Measurements from ENCODE around the gene NDC80. TPM values are rescaled to one million over a fixed set of nuclear protein-coding genes. Genes with fewer than 3 reads are reported as not detected.
"Not testable (repeated sequence)": the region's sequence is repeated elsewhere in the genome, so short reads cannot be mapped to it uniquely, and the experiment has no call there.

Gene NDC80
- 3.6 TPM for polyA plus RNA-seq (2013, experiment 1 of 2)
- 4.0 TPM for polyA plus RNA-seq (2013, experiment 2 of 2)

DNA sequence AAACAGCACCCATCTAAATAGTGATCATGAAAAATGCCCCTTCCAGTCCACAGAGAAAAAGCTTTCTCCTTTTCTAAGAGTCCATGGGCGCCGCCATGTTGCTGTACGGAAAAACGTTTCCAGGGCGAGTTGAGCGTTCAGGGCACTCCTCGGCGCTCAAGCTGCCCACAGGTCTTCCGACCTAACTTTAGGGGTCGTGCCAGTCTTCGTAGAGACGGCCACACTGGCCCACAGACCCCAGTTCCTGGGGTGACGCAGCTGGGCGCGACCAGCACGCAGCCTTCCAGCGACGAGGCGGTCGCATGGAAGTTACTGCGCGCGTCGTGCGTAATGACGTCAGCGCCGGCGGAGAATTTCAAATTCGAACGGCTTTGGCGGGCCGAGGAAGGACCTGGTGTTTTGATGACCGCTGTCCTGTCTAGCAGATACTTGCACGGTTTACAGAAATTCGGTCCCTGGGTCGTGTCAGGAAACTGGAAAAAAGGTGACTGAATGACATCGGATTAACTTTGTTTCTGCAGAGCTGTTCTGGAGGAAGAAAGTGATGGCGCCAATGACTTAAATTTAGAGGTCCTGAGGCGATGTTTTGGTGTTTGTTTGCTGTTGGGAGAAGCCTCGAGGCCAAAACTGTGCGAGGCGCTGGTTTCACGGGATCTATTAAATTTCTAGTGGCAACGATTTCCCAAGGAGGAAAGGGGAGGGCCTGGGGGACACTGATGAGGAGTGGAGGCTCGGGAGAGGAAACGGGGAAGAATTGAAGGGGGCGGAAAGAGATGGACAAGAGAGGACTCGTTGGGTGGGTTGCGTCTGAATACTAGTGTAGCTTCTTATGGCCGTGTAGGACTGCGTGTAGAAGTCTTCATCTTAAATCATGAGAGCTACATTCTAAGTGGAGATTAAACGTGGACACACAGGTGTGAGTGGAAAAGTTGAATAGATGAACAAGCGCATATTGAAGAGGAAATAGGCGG is at the start of gene NDC80, which contains the start of gene METTL4:
Gene NDC80, plus strand, starts transcription at position 358 of the 971 bp plus-strand sequence. CDS start 1,429 bp downstream, outside the sequence.
Gene METTL4, minus strand, starts transcription at position 306 of the 971 bp plus-strand sequence. CDS start 4,289 bp downstream, outside the sequence.
- Histone ChIP-seq H3K9me3 (ENCODE audit: control insufficient read depth, low read length) (no peaks in the 10 kb centered on the region), H2BK12ac (ENCODE audit: low read length in 2 of 2) (peak within 1 kb of the TSS; percentile 27 to 56), H2AK5ac (ENCODE audit: low read length, severe bottlenecking) (no peak within 1 kb of the TSS), H3K4me3 (ENCODE audit: insufficient read depth in 1 of 2, low read depth in 1 of 2, low read length in 2 of 2) (peak within 1 kb of the TSS; percentile 84 to 99), H2BK15ac (ENCODE audit: low read depth, poor library complexity, severe bottlenecking) (peak within 1 kb of the TSS; percentile 84), H3K14ac (ENCODE audit: low read length in 2 of 2) (peak within 1 kb of the TSS in 1 of 2 experiments; percentile 82), H3K27ac (ENCODE audit: low read length, poor library complexity, severe bottlenecking) (peak within 1 kb of the TSS; percentile 99), H2BK5ac (ENCODE audit: low read depth, low read length, poor library complexity, severe bottlenecking) (peak within 1 kb of the TSS; percentile 95), H3K4me2 (ENCODE audit: low read length, poor library complexity, severe bottlenecking) (peak within 1 kb of the TSS; percentile 88), H3K9ac (ENCODE audit: low read length) (peak within 1 kb of the TSS; percentile 100), H2BK120ac (ENCODE audit: low read depth, low read length) (no peak within 1 kb of the TSS), H3K79me1 (replicated peaks; ENCODE audit: low read length, poor library complexity, severe bottlenecking) (peaks cover 26% of the 10 kb centered on the region), H3K4ac (ENCODE audit: low read depth in 1 of 2, low read length in 2 of 2) (peak within 1 kb of the TSS; percentile 91 to 92), H3K27me3 (ENCODE audit: control insufficient read depth in 1 of 2, insufficient read depth in 1 of 2, low read length in 2 of 2) (no peaks in the 10 kb centered on the region), H3K18ac (ENCODE audit: low read depth in 1 of 2, low read length in 2 of 2) (peak within 1 kb of the TSS; percentile 98 to 100), H3K23ac (ENCODE audit: low read length in 2 of 2) (peak within 1 kb of the TSS in 1 of 2 experiments; percentile 94), H3K4me1 (ENCODE audit: control insufficient read depth, insufficient read depth, low read depth, low read length) (peaks cover 4% of the 10 kb centered on the region), H4K91ac (ENCODE audit: low read length) (peak within 1 kb of the TSS; percentile 100), H2AFZ (ENCODE audit: low read depth, low read length) (peak within 1 kb of the TSS; percentile 82), H4K8ac (ENCODE audit: low read length) (peak within 1 kb of the TSS; percentile 99), H3K36me3 (ENCODE audit: control insufficient read depth in 1 of 2, insufficient read depth in 2 of 2, low read depth in 1 of 2, low read length in 2 of 2) (peaks cover 0 to 6% of the 10 kb centered on the region in 2 experiments)
- under 1% methylated on average over 55 of the region's 55 CpGs for WGBS
- peak; percentile 92 for DNase-seq

DNA sequence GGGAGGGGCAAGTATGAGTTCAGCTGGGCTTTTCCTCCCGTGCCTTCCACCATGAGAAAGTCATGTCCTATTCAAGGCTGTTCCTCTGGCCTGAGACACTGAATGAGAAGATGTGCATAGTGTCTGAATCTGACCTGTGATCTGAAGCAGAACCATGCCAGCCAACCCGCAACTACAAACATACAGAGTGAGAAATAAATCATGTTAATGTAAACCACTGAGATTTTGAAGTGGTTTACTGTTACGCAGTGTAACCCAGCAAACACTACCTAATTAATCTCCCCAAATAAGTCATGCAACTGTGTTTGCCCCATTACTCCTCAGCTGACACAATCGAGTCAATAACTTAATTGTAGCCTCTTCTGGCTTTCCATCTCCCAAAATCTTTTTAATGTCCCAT is 49.2 kb upstream of the NDC80 start:
- 46% methylated on average over 2 of the region's 4 CpGs for WGBS
- H2AK5ac ChIP-seq (ENCODE audit: low read length, severe bottlenecking): peak overlapping the region; percentile 5
- no peak overlapping the region for H3K23ac ChIP-seq (ENCODE audit: low read length in 2 of 2)
- H3K27me3 ChIP-seq (ENCODE audit: control insufficient read depth in 1 of 2, insufficient read depth in 1 of 2, low read length in 2 of 2): no peaks in the 10 kb centered on the region
- no peak overlapping the region for H2BK15ac ChIP-seq (ENCODE audit: low read depth, poor library complexity, severe bottlenecking)
- no peak overlapping the region for H2BK12ac ChIP-seq (ENCODE audit: low read length in 2 of 2)
- H3K14ac ChIP-seq (ENCODE audit: low read length in 2 of 2): no peak overlapping the region
- no peaks in the 10 kb centered on the region for H3K9me3 ChIP-seq (ENCODE audit: control insufficient read depth, low read length)
- H3K4me2 ChIP-seq (ENCODE audit: low read length, poor library complexity, severe bottlenecking): no peak overlapping the region
- H4K8ac ChIP-seq (ENCODE audit: low read length): no peak overlapping the region
- H3K79me1 ChIP-seq (replicated peaks; ENCODE audit: low read length, poor library complexity, severe bottlenecking): no peaks in the 10 kb centered on the region
- no peak overlapping the region for H2AFZ ChIP-seq (ENCODE audit: low read depth, low read length)
- no peak overlapping the region for H3K18ac ChIP-seq (ENCODE audit: low read depth in 1 of 2, low read length in 2 of 2)
- H4K91ac ChIP-seq (ENCODE audit: low read length): no peak overlapping the region
- H3K36me3 ChIP-seq (ENCODE audit: control insufficient read depth in 1 of 2, insufficient read depth in 2 of 2, low read depth in 1 of 2, low read length in 2 of 2): no peaks in the 10 kb centered on the region
- H3K4me1 ChIP-seq (ENCODE audit: control insufficient read depth, insufficient read depth, low read depth, low read length): no peaks in the 10 kb centered on the region
- H3K4ac ChIP-seq (ENCODE audit: low read depth in 1 of 2, low read length in 2 of 2): no peak overlapping the region
- DNase-seq: peak; percentile 30
- H2BK120ac ChIP-seq (ENCODE audit: low read depth, low read length): no peak overlapping the region
- no peak overlapping the region for H3K27ac ChIP-seq (ENCODE audit: low read length, poor library complexity, severe bottlenecking)
- H3K9ac ChIP-seq (ENCODE audit: low read length): no peak overlapping the region
- no peak overlapping the region for H3K4me3 ChIP-seq (ENCODE audit: insufficient read depth in 1 of 2, low read depth in 1 of 2, low read length in 2 of 2)
- no peak overlapping the region for H2BK5ac ChIP-seq (ENCODE audit: low read depth, low read length, poor library complexity, severe bottlenecking)

DNA sequence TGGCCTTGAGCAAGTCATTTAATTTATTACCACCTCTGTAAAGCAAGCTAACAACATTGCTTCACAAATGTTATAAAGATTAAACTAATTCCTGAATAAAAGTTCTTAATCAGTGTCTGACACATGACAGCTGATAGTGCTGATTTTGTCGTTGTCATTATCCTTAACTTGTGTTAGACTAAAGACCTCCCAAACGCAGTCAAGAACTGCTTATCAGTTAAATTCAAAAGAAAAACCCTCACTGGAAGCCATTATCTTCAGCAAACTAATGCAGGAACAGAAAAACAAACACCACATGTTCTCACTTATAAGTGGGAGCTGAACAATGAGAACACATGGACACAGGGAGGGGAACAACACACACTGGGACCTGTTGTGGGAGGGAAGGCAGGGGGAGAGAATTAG is 46.6 kb upstream of the NDC80 start:
- not testable (repeated sequence) for H3K27me3 ChIP-seq (ENCODE audit: control insufficient read depth in 1 of 2, insufficient read depth in 1 of 2, low read length in 2 of 2); H3K4ac ChIP-seq (ENCODE audit: low read depth in 1 of 2, low read length in 2 of 2); H2BK15ac ChIP-seq (ENCODE audit: low read depth, poor library complexity, severe bottlenecking); H2AK5ac ChIP-seq (ENCODE audit: low read length, severe bottlenecking); H3K9ac ChIP-seq (ENCODE audit: low read length); H3K4me1 ChIP-seq (ENCODE audit: control insufficient read depth, insufficient read depth, low read depth, low read length); H2BK5ac ChIP-seq (ENCODE audit: low read depth, low read length, poor library complexity, severe bottlenecking); H3K36me3 ChIP-seq (ENCODE audit: control insufficient read depth in 1 of 2, insufficient read depth in 2 of 2, low read depth in 1 of 2, low read length in 2 of 2); H3K27ac ChIP-seq (ENCODE audit: low read length, poor library complexity, severe bottlenecking); H2BK120ac ChIP-seq (ENCODE audit: low read depth, low read length); H4K91ac ChIP-seq (ENCODE audit: low read length); H2BK12ac ChIP-seq (ENCODE audit: low read length in 2 of 2); H4K8ac ChIP-seq (ENCODE audit: low read length); H2AFZ ChIP-seq (ENCODE audit: low read depth, low read length); H3K18ac ChIP-seq (ENCODE audit: low read depth in 1 of 2, low read length in 2 of 2); H3K4me2 ChIP-seq (ENCODE audit: low read length, poor library complexity, severe bottlenecking); H3K4me3 ChIP-seq (ENCODE audit: insufficient read depth in 1 of 2, low read depth in 1 of 2, low read length in 2 of 2); H3K9me3 ChIP-seq (ENCODE audit: control insufficient read depth, low read length); H3K79me1 ChIP-seq (replicated peaks; ENCODE audit: low read length, poor library complexity, severe bottlenecking); H3K14ac ChIP-seq (ENCODE audit: low read length in 2 of 2); H3K23ac ChIP-seq (ENCODE audit: low read length in 2 of 2); DNase-seq
- WGBS: 66% methylated on average over 2 of the region's 2 CpGs

DNA sequence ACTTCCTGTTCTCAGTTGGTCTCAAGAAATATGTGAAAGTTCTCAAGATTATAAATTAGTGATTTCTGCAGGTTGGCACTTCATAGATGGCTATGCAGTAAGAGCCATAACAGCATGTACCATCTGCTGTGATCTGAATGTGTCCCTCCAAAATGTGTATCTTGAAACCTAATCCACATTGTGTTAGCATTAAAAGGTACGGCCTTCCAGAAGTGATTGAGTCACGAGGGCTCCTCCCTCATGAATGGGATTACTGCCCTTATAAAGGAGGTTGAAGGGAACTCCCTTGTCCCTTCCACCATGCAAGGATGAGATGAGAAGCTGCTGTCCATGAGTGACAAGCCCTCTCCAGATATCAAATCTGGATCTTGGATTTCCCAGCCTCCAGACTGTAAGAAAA is 45.0 kb upstream of the NDC80 start:
- H3K4me3 ChIP-seq (ENCODE audit: insufficient read depth in 1 of 2, low read depth in 1 of 2, low read length in 2 of 2): no peak overlapping the region
- 77% methylated on average over 2 of the region's 2 CpGs for WGBS
- H3K23ac ChIP-seq (ENCODE audit: low read length in 2 of 2): no peak overlapping the region
- H2BK15ac ChIP-seq (ENCODE audit: low read depth, poor library complexity, severe bottlenecking): no peak overlapping the region
- no peak overlapping the region for H3K27ac ChIP-seq (ENCODE audit: low read length, poor library complexity, severe bottlenecking)
- no peak overlapping the region for H3K4me2 ChIP-seq (ENCODE audit: low read length, poor library complexity, severe bottlenecking)
- no peak overlapping the region for H2AFZ ChIP-seq (ENCODE audit: low read depth, low read length)
- no peaks in the 10 kb centered on the region for H3K79me1 ChIP-seq (replicated peaks; ENCODE audit: low read length, poor library complexity, severe bottlenecking)
- H3K4ac ChIP-seq (ENCODE audit: low read depth in 1 of 2, low read length in 2 of 2): no peak overlapping the region
- H2BK12ac ChIP-seq (ENCODE audit: low read length in 2 of 2): no peak overlapping the region
- DNase-seq: no peak
- H4K91ac ChIP-seq (ENCODE audit: low read length): no peak overlapping the region
- H3K9me3 ChIP-seq (ENCODE audit: control insufficient read depth, low read length): no peaks in the 10 kb centered on the region
- H2AK5ac ChIP-seq (ENCODE audit: low read length, severe bottlenecking): peak overlapping the region; percentile 17
- no peaks in the 10 kb centered on the region for H3K36me3 ChIP-seq (ENCODE audit: control insufficient read depth in 1 of 2, insufficient read depth in 2 of 2, low read depth in 1 of 2, low read length in 2 of 2)
- no peak overlapping the region for H2BK120ac ChIP-seq (ENCODE audit: low read depth, low read length)
- peaks cover 2% of the 10 kb centered on the region for H3K4me1 ChIP-seq (ENCODE audit: control insufficient read depth, insufficient read depth, low read depth, low read length)
- no peak overlapping the region for H4K8ac ChIP-seq (ENCODE audit: low read length)
- no peak overlapping the region for H3K9ac ChIP-seq (ENCODE audit: low read length)
- H3K18ac ChIP-seq (ENCODE audit: low read depth in 1 of 2, low read length in 2 of 2): no peak overlapping the region
- no peak overlapping the region for H2BK5ac ChIP-seq (ENCODE audit: low read depth, low read length, poor library complexity, severe bottlenecking)
- H3K27me3 ChIP-seq (ENCODE audit: control insufficient read depth in 1 of 2, insufficient read depth in 1 of 2, low read length in 2 of 2): no peaks in the 10 kb centered on the region
- no peak overlapping the region for H3K14ac ChIP-seq (ENCODE audit: low read length in 2 of 2)
